K562 (cell line): Measurements from ENCODE around the gene SPI1. TPM values are rescaled to one million over a fixed set of nuclear protein-coding genes. Genes with fewer than 3 reads are reported as not detected.

Source experiments
- CAMTA2 ChIP-seq: fragments of 250-450 bp; sonication (Bioruptor Pico); conservative IDR thresholded peaks from 2 replicates; pipeline ENCODE4 v1.5.1; 2022
- CC2D1A ChIP-seq: fragments of 450-650 bp; IDR thresholded peaks from 2 replicates; pipeline ENCODE4 v1.6.1; 2017; ENCODE audit warnings: mild to moderate bottlenecking
- HDGF ChIP-seq: fragments of 450-650 bp; IDR thresholded peaks from 2 replicates; pipeline ENCODE4 v1.6.1; 2016
- HNRNPLL ChIP-seq: fragments of 200-400 bp; formaldehyde crosslinking; IDR thresholded peaks from 2 replicates; pipeline ENCODE4 v1.6.1; 2017; ENCODE audit warnings: low read length, low read depth, mild to moderate bottlenecking; ENCODE audit not compliant: poor library complexity, severe bottlenecking
- JUND ChIP-seq, 2 experiments: IDR thresholded peaks; 2 replicates in 1 of 2; 3 replicates in 1 of 2; pipeline ENCODE4 v1.6.1; 2011; ENCODE audit warnings: borderline replicate concordance in 2 of 2, low read depth in 2 of 2, low read length in 2 of 2, improper control_type of control experiment in 1 of 2, missing biosample characterization in 1 of 2, missing genetic modification characterization in 1 of 2, missing genetic modification reagents in 1 of 2
- MYC ChIP-seq, 2 experiments: fragments of 250-450 bp in 1 of 2; sonication (Bioruptor Pico) in 1 of 2; IDR thresholded peaks; 2 replicates each; pipeline versions ENCODE4 v1.5.1 to v1.6.1; 2012 to 2021; ENCODE audit warnings: low read depth in 2 of 2, borderline replicate concordance in 1 of 2, improper control_type of control experiment in 1 of 2, low read length in 1 of 2, mild to moderate bottlenecking in 1 of 2, moderate library complexity in 1 of 2
- MYNN ChIP-seq, 2 experiments: sonication (generic); formaldehyde crosslinking in 1 of 2; IDR thresholded peaks; 2 replicates each; pipeline versions ENCODE4 v1.5.0 to v1.6.1; 2016 to 2020; ENCODE audit warnings: antibody characterized with exemption in 1 of 2, missing genetic modification reagents in 1 of 2
- RCOR1 ChIP-seq, 2 experiments: IDR thresholded peaks; 2 replicates each; pipeline ENCODE4 v1.6.1; 2012; ENCODE audit warnings: low read depth in 2 of 2, low read length in 2 of 2, borderline replicate concordance in 1 of 2, improper control_type of control experiment in 1 of 2
- TEAD4 ChIP-seq, 2 experiments: sonication (generic) in 1 of 2; formaldehyde crosslinking in 1 of 2; IDR thresholded peaks; 2 replicates each; pipeline versions ENCODE4 v1.6.1 to v1.8.0; 2012 to 2022; ENCODE audit warnings: borderline replicate concordance in 1 of 2, inconsistent platforms in 1 of 2, low read length in 1 of 2, mild to moderate bottlenecking in 1 of 2, missing genetic modification reagents in 1 of 2
- ZNF282 ChIP-seq: sonication (generic); formaldehyde crosslinking; IDR thresholded peaks from 2 replicates; pipeline ENCODE4 v1.8.1; 2023; ENCODE audit warnings: missing genetic modification reagents
- polyA plus RNA-seq, 8 experiments: library from polyadenylated mRNA; depleted of rRNA in 4 of 8; stranded (reverse) in 5 of 8; unstranded in 3 of 8; fragments of >200 nt; fragmentation: Nextera tagmentation in 2 of 8; fragmentation: Illumina TruSeq in 1 of 8; extraction: Ambion mirVana in 2 of 8; extraction: Trizol in 1 of 8; gene quantifications; 2 replicates each; pipeline versions ENCODE4 v1.2.1 to v1.2.3, GENCODE V29; 2011 to 2014; ENCODE audit warnings: inconsistent platforms in 1 of 8, missing spikeins in 1 of 8
- total RNA-seq, 7 experiments: library from RNA; depleted of rRNA in 6 of 7; stranded (reverse); fragments of >200 nt in 6 of 7; fragmentation: Illumina TruSeq in 2 of 7; extraction: Trizol in 2 of 7; gene quantifications; 2 replicates each; pipeline versions ENCODE4 v1.2.1 to v1.2.3, GENCODE V29; 2011 to 2021; ENCODE audit warnings: low replicate concordance in 1 of 7
- TF ChIP-seq, protein P1 (sequence below), 3 experiments: fragments of 200-800 bp in 1 of 3; sonication (Bioruptor generic) in 1 of 3; sonication (generic) in 1 of 3; formaldehyde crosslinking in 1 of 3; IDR thresholded peaks; 2 replicates each; pipeline versions ENCODE4 v1.6.1 to v1.8.0; 2016 to 2022; ENCODE audit warnings: mild to moderate bottlenecking in 2 of 3, missing compliant biosample characterization in 2 of 3, missing genetic modification characterization in 2 of 3, missing genetic modification reagents in 1 of 3
- TF ChIP-seq, protein P2 (sequence below): fragments of 250-450 bp; sonication (Bioruptor Pico); IDR thresholded peaks from 2 replicates; pipeline ENCODE4 v1.5.0; 2021
- TF ChIP-seq, protein P3 (sequence below): fragments of 450-650 bp; IDR thresholded peaks from 2 replicates; pipeline ENCODE4 v1.6.1; 2018; ENCODE audit not compliant: partially characterized antibody
- TF ChIP-seq, protein P4 (sequence below): sonication (generic); formaldehyde crosslinking; IDR thresholded peaks from 2 replicates; pipeline ENCODE4 v1.8.1; 2023; ENCODE audit warnings: mild to moderate bottlenecking, missing genetic modification reagents
- TF ChIP-seq, protein P5 (sequence below): sonication (generic); formaldehyde crosslinking; IDR thresholded peaks from 2 replicates; pipeline ENCODE4 v1.9.0; 2022; ENCODE audit warnings: mild to moderate bottlenecking, missing genetic modification reagents

Gene SPI1
- total and polyA plus RNA-seq, 9 of the 15 experiments (the other 6 are each of a cell fraction or from before 2014, with no cell fraction given): 0.10 to 33.7 (median 10.3) TPM

DNA sequence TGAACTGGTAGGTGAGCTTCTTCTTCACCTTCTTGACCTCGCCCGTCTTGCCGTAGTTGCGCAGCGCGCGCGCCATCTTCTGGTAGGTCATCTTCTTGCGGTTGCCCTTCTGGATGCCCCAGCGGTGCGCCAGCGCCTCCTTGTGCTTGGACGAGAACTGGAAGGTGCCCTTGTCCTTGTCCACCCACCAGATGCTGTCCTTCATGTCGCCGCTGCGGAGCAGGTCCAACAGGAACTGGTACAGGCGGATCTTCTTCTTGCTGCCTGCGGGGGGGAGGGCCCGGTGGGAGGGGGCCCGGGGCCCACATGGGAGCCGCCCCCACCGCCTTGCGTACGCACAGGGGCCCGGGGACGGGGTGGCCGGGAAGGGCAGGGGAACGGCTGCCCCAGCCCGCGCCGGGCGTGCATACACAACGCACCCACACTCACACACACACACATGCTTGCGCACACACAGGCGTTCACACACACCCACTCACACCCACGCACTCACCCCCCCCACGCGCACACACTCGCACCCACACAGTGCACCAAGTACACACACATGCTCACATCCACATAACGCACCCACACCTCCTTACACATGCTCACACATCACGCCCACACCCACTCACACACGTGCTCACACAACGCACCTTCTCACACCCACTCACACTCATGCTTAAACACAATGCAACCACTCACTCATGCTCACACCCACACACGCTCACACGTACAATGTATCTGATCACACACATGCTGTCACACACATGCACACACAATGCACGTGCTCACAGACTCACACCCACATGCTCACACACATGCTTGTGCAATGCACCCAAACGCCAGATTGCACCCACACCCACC is 22.8 kb downstream of the SPI1 start (continued):
- TF ChIP-seq, protein P1, sequence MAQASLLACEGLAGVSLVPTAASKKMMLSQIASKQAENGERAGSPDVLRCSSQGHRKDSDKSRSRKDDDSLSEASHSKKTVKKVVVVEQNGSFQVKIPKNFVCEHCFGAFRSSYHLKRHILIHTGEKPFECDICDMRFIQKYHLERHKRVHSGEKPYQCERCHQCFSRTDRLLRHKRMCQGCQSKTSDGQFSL (CRISPR knock-in tag; IDR thresholded peaks at IDR 0.05): peak; percentile 95
- TF ChIP-seq, protein P1 (tag; IDR thresholded peaks at IDR 0.05): no peak
- TF ChIP-seq HNRNPLL (peak; percentile 60), CC2D1A (peak; percentile 85; the same call in 1 of the 2 replicates), TEAD4 (IDR thresholded peaks at IDR 0.05; ENCODE audit: low read length) (peak; percentile 21; the same call in 1 of the 2 replicates), TEAD4 (CRISPR knock-in tag; IDR thresholded peaks at IDR 0.05; ENCODE audit: borderline replicate concordance) (no peak), MYC (IDR thresholded peaks at IDR 0.05; ENCODE audit: low read depth, low read length) (peak; percentile 60), MYC (CRISPR knock-in tag; IDR thresholded peaks at IDR 0.05; ENCODE audit: borderline replicate concordance, low read depth) (no peak), JUND (IDR thresholded peaks at IDR 0.05; ENCODE audit: borderline replicate concordance, low read depth, low read length) (peak; percentile 52), JUND (tag; IDR thresholded peaks at IDR 0.05; ENCODE audit: borderline replicate concordance, low read depth, low read length) (no peak; the same call in 2 of the 3 replicates), CAMTA2 (CRISPR knock-in tag) (no peak), HDGF (peak; percentile 60; the same call in 1 of the 2 replicates), MYNN (IDR thresholded peaks at IDR 0.05) (peak; percentile 61; the same call in 1 of the 2 replicates), MYNN (CRISPR knock-in tag; IDR thresholded peaks at IDR 0.05) (no peak), ZNF282 (CRISPR knock-in tag) (0 out of 2 replicates have a peak, but pooled peaks have one; percentile 63), RCOR1 (IDR thresholded peaks at IDR 0.05; ENCODE audit: borderline replicate concordance in 1 of 2, low read depth in 2 of 2, low read length in 2 of 2) (peak; percentile 40 to 83; a peak in 2 of 4 replicates)
- TF ChIP-seq, protein P2, sequence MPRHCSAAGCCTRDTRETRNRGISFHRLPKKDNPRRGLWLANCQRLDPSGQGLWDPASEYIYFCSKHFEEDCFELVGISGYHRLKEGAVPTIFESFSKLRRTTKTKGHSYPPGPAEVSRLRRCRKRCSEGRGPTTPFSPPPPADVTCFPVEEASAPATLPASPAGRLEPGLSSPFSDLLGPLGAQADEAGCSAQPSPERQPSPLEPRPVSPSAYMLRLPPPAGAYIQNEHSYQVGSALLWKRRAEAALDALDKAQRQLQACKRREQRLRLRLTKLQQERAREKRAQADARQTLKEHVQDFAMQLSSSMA (CRISPR knock-in tag): no peak
- TF ChIP-seq, protein P3, sequence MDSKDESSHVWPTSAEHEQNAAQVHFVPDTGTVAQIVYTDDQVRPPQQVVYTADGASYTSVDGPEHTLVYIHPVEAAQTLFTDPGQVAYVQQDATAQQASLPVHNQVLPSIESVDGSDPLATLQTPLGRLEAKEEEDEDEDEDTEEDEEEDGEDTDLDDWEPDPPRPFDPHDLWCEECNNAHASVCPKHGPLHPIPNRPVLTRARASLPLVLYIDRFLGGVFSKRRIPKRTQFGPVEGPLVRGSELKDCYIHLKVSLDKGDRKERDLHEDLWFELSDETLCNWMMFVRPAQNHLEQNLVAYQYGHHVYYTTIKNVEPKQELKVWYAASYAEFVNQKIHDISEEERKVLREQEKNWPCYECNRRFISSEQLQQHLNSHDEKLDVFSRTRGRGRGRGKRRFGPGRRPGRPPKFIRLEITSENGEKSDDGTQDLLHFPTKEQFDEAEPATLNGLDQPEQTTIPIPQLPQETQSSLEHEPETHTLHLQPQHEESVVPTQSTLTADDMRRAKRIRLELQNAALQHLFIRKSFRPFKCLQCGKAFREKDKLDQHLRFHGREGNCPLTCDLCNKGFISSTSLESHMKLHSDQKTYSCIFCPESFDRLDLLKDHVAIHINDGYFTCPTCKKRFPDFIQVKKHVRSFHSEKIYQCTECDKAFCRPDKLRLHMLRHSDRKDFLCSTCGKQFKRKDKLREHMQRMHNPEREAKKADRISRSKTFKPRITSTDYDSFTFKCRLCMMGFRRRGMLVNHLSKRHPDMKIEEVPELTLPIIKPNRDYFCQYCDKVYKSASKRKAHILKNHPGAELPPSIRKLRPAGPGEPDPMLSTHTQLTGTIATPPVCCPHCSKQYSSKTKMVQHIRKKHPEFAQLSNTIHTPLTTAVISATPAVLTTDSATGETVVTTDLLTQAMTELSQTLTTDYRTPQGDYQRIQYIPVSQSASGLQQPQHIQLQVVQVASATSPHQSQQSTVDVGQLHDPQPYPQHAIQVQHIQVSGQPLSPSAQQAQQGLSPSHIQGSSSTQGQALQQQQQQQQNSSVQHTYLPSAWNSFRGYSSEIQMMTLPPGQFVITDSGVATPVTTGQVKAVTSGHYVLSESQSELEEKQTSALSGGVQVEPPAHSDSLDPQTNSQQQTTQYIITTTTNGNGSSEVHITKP: peak; percentile 38
- TF ChIP-seq, protein P4, sequence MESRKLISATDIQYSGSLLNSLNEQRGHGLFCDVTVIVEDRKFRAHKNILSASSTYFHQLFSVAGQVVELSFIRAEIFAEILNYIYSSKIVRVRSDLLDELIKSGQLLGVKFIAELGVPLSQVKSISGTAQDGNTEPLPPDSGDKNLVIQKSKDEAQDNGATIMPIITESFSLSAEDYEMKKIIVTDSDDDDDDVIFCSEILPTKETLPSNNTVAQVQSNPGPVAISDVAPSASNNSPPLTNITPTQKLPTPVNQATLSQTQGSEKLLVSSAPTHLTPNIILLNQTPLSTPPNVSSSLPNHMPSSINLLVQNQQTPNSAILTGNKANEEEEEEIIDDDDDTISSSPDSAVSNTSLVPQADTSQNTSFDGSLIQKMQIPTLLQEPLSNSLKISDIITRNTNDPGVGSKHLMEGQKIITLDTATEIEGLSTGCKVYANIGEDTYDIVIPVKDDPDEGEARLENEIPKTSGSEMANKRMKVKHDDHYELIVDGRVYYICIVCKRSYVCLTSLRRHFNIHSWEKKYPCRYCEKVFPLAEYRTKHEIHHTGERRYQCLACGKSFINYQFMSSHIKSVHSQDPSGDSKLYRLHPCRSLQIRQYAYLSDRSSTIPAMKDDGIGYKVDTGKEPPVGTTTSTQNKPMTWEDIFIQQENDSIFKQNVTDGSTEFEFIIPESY (CRISPR knock-in tag): peak; percentile 98
- TF ChIP-seq, protein P5, sequence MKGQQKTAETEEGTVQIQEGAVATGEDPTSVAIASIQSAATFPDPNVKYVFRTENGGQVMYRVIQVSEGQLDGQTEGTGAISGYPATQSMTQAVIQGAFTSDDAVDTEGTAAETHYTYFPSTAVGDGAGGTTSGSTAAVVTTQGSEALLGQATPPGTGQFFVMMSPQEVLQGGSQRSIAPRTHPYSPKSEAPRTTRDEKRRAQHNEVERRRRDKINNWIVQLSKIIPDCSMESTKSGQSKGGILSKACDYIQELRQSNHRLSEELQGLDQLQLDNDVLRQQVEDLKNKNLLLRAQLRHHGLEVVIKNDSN (CRISPR knock-in tag): peak; percentile 41; the same call in 1 of the 2 replicates
